ENCODE results near the gene ATP11A.

GRCh38 chr13:112855859-112856258 is 166.0 kb downstream of the ATP11A start:
- TF ChIP-seq POLR2A (IDR thresholded peaks at IDR 0.05) (no peak), CTCF (IDR thresholded peaks at IDR 0.05) (no peak)

Data from thyroid gland (tissue), 4 donors.